HG03097 (cell line): Measurements from ENCODE around the gene KRT78.
"Not testable (repeated sequence)": the region's sequence is repeated elsewhere in the genome, so short reads cannot be mapped to it uniquely, and the experiment has no call there.

Experiments used
- ATAC-seq: cut with Tn5 transposase; IDR thresholded peaks from one replicate; pipeline ENCODE4 v1.9.1; 2021; ENCODE audit not compliant: unreplicated experiment, low FRiP score

Gene KRT78

GRCh38 chr12:52872644-52873389 lies 24.0 kb upstream of the KRT78 start:
- ATAC-seq, result no peak

DNA sequence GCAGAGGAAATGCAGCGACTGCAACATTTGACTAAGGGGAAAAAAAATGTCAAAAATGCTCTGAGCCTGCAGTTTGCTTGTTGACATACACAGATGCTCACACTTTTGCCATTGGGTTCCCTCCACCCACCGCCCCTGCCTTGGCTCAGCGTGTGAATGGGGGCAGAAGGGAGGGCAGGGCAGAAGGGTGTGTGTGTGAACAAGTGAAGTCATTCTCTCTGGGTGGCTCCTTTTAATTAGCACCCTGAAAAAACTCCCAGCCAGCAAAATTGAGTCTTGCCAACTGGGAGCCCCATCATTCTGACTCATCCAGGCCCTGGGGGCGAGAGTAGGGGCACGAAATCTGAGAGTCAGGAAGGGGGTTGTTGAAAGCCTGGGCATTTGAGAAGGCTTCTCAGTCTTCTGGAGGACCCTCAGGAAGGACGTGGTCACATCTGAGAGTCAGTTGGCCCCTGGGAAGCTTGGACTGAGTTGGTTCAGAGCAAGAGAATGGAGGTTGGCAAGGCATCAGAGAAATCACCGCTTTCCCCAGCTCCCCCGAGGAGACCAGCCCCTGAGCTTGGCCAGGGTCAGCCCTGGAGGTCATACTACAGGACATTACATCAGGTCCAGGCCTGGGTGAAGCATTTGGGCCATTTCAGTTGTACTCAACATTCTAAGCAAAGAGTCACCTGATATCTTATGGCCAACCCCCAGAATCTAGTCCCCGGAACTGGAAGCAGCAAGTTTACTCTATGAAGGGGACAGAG lies 22.7 kb upstream of the KRT78 start:
- ATAC-seq, result no peak

DNA sequence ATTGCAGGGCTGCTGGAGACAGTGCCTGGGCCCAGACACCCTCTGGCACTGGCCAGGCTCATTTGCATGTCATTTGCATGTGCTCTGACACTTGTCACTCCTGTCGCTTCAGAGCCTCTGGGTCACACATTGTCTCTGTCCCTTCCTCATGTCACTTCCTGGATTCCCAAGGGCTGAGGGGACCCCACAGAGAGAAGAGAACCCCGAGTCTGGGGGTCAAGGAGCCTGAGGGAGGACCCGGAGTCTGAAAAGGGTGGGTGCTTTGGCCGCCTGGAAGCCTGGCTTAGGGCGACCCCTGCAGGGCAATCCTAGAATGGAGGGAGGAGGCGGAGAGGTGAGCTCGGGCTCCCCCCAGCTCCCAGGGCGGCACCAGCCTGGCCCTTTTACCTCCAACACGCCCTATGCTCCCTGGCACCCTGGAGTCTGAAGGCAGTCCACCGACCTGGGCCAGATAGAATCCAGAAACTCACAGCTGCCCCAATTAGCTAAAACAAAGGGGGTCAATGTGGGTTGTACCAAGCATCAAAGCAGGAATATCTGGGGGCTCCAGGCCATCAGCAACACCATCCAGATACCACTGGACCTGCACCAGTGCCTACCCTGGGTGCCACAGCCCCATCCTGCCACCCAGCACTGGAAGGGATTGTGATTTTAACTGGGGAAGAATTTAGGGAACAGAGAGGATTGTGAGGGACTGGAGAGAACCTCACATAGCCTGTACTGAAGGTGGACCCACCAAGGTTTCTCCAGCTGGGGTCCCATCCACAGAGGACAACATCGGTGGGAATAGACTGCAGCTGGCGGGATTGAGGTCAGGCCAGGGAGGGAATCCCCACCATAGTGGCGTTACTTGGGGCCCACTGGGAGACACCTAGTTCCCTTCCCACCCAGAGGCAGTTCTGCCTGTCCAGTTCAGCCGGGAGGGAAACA lies 21.8 kb upstream of the KRT78 start:
- no peak for ATAC-seq

DNA sequence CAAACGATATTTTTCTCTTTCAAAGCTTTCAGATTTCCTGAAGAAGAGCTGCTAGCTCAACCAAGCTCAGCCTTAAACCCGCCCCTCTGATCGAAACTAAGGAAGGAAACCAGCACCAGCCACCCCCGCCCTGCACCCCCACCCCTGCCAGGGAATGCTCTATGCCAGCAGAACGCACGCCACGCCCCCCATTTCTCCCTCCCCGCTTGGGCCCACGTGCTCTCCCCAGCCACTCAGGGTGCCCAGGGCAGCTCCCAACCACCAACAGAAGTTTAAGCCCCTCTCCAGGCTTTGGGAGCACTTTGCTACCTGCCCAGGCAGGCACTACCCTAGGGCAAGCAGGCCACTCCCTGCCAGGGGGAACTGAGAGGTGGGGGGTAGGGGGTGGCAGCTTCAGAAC lies 18.8 kb upstream of the KRT78 start:
- ATAC-seq, result no peak

DNA sequence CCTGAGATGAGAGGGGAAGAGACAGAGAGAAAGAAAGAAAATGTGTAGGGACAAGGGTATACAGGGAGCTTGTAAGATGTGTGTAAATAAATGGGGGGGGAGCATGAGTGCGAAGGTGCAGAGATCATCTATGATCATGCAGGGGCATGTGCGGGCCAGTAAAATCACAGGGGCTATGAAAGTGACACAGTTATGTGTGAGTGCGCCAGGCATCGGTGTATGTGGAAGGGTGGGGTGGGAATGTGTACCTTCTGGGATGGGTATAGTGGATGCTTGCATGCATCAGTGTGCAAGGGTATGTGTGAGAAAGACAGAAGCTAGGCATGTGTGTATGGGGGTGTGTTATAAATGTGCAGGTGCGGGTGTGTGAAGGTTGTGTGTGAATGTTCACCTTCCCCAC lies 18.4 kb upstream of the KRT78 start:
- no peak for ATAC-seq

DNA sequence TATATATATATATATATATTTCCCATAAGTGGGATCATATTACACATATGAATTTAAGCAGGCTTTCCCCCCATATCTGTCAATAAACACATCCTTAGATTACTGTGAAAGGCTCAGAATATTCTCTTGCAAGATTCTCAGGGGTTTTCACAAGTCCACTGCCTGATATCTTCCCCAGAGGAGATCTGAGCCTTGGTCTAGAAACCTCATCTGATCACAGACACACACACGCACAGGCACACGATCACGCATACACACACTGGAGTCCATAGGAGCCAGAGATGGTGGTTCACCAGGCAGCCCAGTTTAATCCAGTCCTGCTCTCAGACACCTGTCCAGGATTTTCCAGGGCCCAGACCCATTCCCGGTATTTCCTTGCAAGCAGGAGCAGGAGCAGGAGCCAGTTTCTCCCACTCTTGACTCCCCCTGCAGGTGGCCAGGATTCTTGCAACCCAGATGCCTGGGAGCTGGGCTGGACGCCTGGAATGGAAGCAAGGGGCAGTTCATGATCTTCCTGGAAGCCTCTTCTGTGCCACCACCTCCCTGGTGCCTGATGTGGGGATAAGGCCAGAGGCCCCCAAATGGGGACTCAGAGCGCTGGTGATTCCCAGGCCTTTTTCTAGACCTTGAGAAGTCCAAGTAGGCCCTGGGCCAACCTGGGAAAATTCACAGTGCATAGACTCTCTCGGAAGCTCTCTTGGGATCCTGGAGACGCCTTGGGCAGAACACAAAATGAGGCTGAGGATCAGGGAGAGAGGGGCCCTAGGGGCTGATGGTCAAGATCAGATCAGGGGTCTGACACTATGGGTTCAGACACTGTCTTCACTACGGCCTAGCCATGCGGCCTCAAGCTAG lies 16.5 kb upstream of the KRT78 start:
- no peak for ATAC-seq

GRCh38 chr12:52862023-52862422 lies 13.2 kb upstream of the KRT78 start:
- no peak for ATAC-seq

- ATAC-seq, result no peak
These were observed 12.7 kb upstream of the KRT78 start for GRCh38 chr12:52861511-52861910.

- no peak for ATAC-seq
These were observed 11.5 kb upstream of the KRT78 start for GRCh38 chr12:52860102-52860823.

DNA sequence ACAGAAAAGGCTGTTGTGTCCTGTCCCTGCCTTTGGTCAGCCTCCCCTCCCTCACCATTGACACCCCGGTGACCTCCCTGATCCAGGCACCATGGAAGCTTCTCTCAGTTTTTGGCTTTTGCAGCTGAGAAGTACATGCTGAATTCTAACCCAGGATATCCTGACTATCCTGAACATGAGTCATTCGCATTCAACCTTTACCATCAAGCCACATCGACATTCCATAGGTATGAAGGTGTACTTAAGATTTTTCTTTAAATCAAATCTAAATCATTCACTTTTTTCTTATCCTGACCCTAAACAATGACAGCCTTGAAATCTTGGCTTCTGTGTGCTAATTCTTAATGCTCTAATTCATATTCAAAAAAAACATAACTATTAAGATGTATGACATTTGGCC lies 8.7 kb upstream of the KRT78 start:
- no peak for ATAC-seq

GRCh38 chr12:52856787-52857186 lies 8.0 kb upstream of the KRT78 start:
- no peak for ATAC-seq

DNA sequence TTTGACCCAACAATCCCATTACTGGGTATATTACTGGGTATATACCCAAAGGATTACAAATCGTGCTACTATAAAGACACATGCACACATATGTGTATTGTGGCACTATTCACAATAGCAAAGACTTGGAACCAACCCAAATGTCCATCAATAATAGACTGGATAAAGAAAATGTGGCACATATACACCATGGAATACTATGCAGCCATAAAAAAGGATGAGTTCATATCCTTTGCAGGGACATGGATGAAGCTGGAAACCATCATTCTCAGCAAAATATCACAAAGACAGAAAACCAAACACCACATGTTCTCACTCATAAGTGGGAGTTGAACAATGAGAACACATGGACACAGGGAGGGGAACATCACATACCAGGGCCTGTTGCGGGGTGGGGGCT lies 7.3 kb upstream of the KRT78 start:
- ATAC-seq, result not testable (repeated sequence)

GRCh38 chr12:52851787-52852186 lies 3.0 kb upstream of the KRT78 start:
- no peak for ATAC-seq

DNA sequence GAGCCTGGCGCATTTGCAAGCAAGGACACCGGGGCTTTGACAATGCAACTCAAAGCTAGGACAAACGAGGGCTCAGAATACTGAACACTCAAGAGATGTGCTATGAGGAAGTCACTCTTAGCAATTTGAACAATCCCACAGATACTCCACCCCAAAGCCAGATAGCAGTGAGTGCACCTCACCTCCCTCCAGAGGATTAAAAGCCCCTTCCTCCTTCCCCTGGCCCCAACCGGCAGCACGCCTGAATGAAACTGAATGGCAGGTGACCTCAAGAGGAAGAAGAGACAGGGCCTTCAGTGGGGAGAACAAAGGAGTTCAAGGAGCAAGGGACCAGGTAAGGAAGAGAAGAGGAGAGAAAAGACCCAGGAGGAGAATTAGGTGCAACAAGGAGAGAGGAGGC lies 1.9 kb upstream of the KRT78 start:
- ATAC-seq, result no peak

DNA sequence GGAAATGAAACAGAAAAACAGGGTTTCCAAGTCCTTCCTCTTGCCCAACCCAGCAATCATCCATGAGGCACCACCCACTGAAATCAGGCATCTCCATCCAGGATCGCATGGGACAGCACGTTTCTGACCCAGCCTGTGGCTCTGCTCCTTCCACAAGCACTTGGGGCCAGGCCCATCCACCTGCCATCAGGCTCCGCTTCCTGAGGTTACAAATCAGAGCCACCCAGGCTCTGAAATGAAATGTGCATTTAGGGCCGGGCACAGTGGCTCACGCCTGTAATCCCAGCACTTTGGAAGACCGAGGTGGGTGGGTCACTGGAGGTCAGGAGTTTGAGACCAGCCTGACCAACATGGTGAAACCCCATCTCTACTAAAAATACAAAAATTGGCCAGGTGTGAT lies 717 bp upstream of the KRT78 start:
- ATAC-seq, result no peak

DNA sequence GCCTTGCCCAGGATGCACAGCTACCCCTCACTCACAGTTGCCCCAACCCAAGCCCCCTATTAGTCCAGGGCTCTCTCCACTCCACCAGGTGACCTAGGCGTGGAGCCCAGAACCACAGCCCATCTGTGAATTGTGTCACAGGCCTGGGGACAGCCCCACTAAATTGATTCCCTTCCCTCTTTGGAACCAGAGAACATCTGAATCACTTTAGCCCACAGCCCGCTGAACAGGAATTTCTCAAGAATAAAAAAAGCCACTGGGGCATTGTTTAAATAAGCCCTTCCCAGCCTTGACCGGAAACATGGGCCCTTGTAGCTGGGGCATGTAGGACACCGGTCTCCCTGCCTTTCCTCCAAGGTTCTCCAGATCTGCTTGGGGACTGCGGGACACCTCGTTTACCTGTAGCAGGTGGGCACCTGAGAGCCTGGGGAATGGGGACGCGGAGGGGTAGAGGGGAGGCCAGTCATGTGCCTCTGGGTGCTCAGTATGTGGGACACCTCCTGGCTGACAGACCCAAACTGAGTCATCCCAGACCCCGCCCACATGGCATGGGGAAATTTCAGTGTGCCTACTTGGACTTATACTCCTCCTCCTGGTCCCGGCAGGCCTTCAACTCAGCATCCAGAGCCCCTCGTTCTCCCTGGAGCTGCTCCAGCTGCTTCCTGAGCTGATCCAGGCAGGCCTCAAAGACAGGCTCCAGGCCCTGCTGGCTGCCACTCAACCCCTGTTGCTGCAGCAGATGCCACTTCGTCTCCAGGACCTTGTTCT lies 1.3 kb downstream of the KRT78 start:
- no peak for ATAC-seq

- no peak for ATAC-seq
These were observed 2.3 kb downstream of the KRT78 start for GRCh38 chr12:52846356-52846970.

DNA sequence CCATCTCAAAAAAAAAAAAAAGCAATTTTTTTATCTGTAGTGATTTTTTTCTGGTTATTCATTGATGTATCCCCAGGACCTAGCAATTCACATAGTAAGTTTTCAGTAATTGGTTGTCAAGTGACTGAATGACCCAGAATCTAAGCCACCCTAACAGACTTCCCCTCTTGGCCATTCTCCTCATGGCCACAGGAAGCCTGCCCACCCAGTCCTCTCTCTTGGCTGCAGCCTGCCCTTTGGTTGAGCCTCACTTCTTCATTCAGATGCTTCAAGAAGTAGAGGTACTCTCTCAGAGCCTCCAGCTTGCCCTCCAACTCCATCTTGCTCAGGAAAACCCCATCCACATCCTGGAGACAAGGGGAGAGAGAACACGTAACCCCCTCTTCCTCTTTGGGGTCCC lies 2.8 kb downstream of the KRT78 start:
- no peak for ATAC-seq
